ENCODE measurements around the gene FUS.
"Not testable (repeated sequence)": the region's sequence is repeated elsewhere in the genome, so short reads cannot be mapped to it uniquely, and the experiment has no call there.

Gene FUS

GRCh38 chr16:31148281-31148728 is 31.6 kb upstream of the FUS start:
- Histone ChIP-seq H3K36me3 (ENCODE audit: control insufficient read depth, insufficient read depth, low read length) (no peaks in the 10 kb centered on the region), H3K9me3 (ENCODE audit: control insufficient read depth, low read length) (no peaks in the 10 kb centered on the region), H3K27me3 (ENCODE audit: control insufficient read depth, insufficient read depth, low read length) (peaks cover 7% of the 10 kb centered on the region), H3K4me3 (ENCODE audit: low read length) (no peak overlapping the region), H3K9ac (ENCODE audit: low read length) (no peak overlapping the region), H3K4me1 (ENCODE audit: control insufficient read depth, insufficient read depth, low read length) (peaks cover 14% of the 10 kb centered on the region)

GRCh38 chr16:31148896-31149295 is 31.0 kb upstream of the FUS start:
- H3K9ac ChIP-seq (ENCODE audit: low read length), result no peak overlapping the region
- H3K36me3 ChIP-seq (ENCODE audit: control insufficient read depth, insufficient read depth, low read length), result no peaks in the 10 kb centered on the region
- no peak overlapping the region for H3K4me3 ChIP-seq (ENCODE audit: low read length)
- H3K9me3 ChIP-seq (ENCODE audit: control insufficient read depth, low read length), result no peaks in the 10 kb centered on the region
- peaks cover 7% of the 10 kb centered on the region for H3K27me3 ChIP-seq (ENCODE audit: control insufficient read depth, insufficient read depth, low read length)
- H3K4me1 ChIP-seq (ENCODE audit: control insufficient read depth, insufficient read depth, low read length), result peaks cover 14% of the 10 kb centered on the region

- Histone ChIP-seq H3K9me3 (ENCODE audit: control insufficient read depth, low read length) (no peaks in the 10 kb centered on the region), H3K27me3 (ENCODE audit: control insufficient read depth, insufficient read depth, low read length) (peaks cover 7% of the 10 kb centered on the region), H3K4me3 (ENCODE audit: low read length) (no peak overlapping the region), H3K4me1 (ENCODE audit: control insufficient read depth, insufficient read depth, low read length) (peaks cover 14% of the 10 kb centered on the region), H3K36me3 (ENCODE audit: control insufficient read depth, insufficient read depth, low read length) (no peaks in the 10 kb centered on the region), H3K9ac (ENCODE audit: low read length) (no peak overlapping the region)
Measured at GRCh38 chr16:31149332-31149731, 30.6 kb upstream of the FUS start.

GRCh38 chr16:31149894-31150890 is 29.7 kb upstream of the FUS start, which contains the start of gene PRSS36:
Gene PRSS36, minus strand, starts transcription at chr16:31150066. Its CDS starts 31 bp downstream, at chr16:31150035.
- H3K27me3 ChIP-seq (ENCODE audit: control insufficient read depth, insufficient read depth, low read length), result peaks cover 7% of the 10 kb centered on the region
- peaks cover 14% of the 10 kb centered on the region for H3K4me1 ChIP-seq (ENCODE audit: control insufficient read depth, insufficient read depth, low read length)
- H3K4me3 ChIP-seq (ENCODE audit: low read length), result no peak within 1 kb of the TSS
- no peaks in the 10 kb centered on the region for H3K9me3 ChIP-seq (ENCODE audit: control insufficient read depth, low read length)
- no peak within 1 kb of the TSS for H3K9ac ChIP-seq (ENCODE audit: low read length)
- no peaks in the 10 kb centered on the region for H3K36me3 ChIP-seq (ENCODE audit: control insufficient read depth, insufficient read depth, low read length)

GRCh38 chr16:31150976-31151375 is 29.0 kb upstream of the FUS start:
- H3K4me3 ChIP-seq (ENCODE audit: low read length); H3K9me3 ChIP-seq (ENCODE audit: control insufficient read depth, low read length); H3K9ac ChIP-seq (ENCODE audit: low read length); H3K27me3 ChIP-seq (ENCODE audit: control insufficient read depth, insufficient read depth, low read length); H3K36me3 ChIP-seq (ENCODE audit: control insufficient read depth, insufficient read depth, low read length): not testable (repeated sequence)
- peaks cover 14% of the 10 kb centered on the region for H3K4me1 ChIP-seq (ENCODE audit: control insufficient read depth, insufficient read depth, low read length)

GRCh38 chr16:31157136-31157535 is 22.8 kb upstream of the FUS start:
- Histone ChIP-seq H3K27me3 (ENCODE audit: control insufficient read depth, insufficient read depth, low read length) (no peaks in the 10 kb centered on the region), H3K4me1 (ENCODE audit: control insufficient read depth, insufficient read depth, low read length) (no peaks in the 10 kb centered on the region), H3K36me3 (ENCODE audit: control insufficient read depth, insufficient read depth, low read length) (no peaks in the 10 kb centered on the region), H3K9ac (ENCODE audit: low read length) (no peak overlapping the region), H3K4me3 (ENCODE audit: low read length) (no peak overlapping the region), H3K9me3 (ENCODE audit: control insufficient read depth, low read length) (no peaks in the 10 kb centered on the region)

GRCh38 chr16:31167315-31167714 is 12.6 kb upstream of the FUS start:
- H3K4me1 ChIP-seq (ENCODE audit: control insufficient read depth, insufficient read depth, low read length), result no peaks in the 10 kb centered on the region
- H3K4me3 ChIP-seq (ENCODE audit: low read length), result no peak overlapping the region
- H3K9me3 ChIP-seq (ENCODE audit: control insufficient read depth, low read length), result no peaks in the 10 kb centered on the region
- no peaks in the 10 kb centered on the region for H3K36me3 ChIP-seq (ENCODE audit: control insufficient read depth, insufficient read depth, low read length)
- no peak overlapping the region for H3K9ac ChIP-seq (ENCODE audit: low read length)
- H3K27me3 ChIP-seq (ENCODE audit: control insufficient read depth, insufficient read depth, low read length), result no peaks in the 10 kb centered on the region

- Histone ChIP-seq H3K4me1 (ENCODE audit: control insufficient read depth, insufficient read depth, low read length) (no peaks in the 10 kb centered on the region), H3K27me3 (ENCODE audit: control insufficient read depth, insufficient read depth, low read length) (no peaks in the 10 kb centered on the region), H3K4me3 (ENCODE audit: low read length) (no peak overlapping the region), H3K9ac (ENCODE audit: low read length) (no peak overlapping the region), H3K36me3 (ENCODE audit: control insufficient read depth, insufficient read depth, low read length) (no peaks in the 10 kb centered on the region), H3K9me3 (ENCODE audit: control insufficient read depth, low read length) (no peaks in the 10 kb centered on the region)
Measured at GRCh38 chr16:31168848-31169247, 11.1 kb upstream of the FUS start.

- not testable (repeated sequence) for H3K4me1 ChIP-seq (ENCODE audit: control insufficient read depth, insufficient read depth, low read length)
Measured at GRCh38 chr16:31170048-31170447, 9.9 kb upstream of the FUS start.

GRCh38 chr16:31177136-31177535 is 2.8 kb upstream of the FUS start:
- Histone ChIP-seq H3K9ac (ENCODE audit: low read length) (no peak overlapping the region), H3K4me3 (ENCODE audit: low read length) (no peak overlapping the region), H3K4me1 (ENCODE audit: control insufficient read depth, insufficient read depth, low read length) (peaks cover 7% of the 10 kb centered on the region), H3K27me3 (ENCODE audit: control insufficient read depth, insufficient read depth, low read length) (no peaks in the 10 kb centered on the region), H3K9me3 (ENCODE audit: control insufficient read depth, low read length) (no peaks in the 10 kb centered on the region), H3K36me3 (ENCODE audit: control insufficient read depth, insufficient read depth, low read length) (no peaks in the 10 kb centered on the region)

More at GRCh38 chr16:31170048-31170447, 9.9 kb upstream of the FUS start:
- not testable (repeated sequence) for H3K36me3 ChIP-seq (ENCODE audit: control insufficient read depth, insufficient read depth, low read length); H3K9ac ChIP-seq (ENCODE audit: low read length); H3K9me3 ChIP-seq (ENCODE audit: control insufficient read depth, low read length); H3K27me3 ChIP-seq (ENCODE audit: control insufficient read depth, insufficient read depth, low read length); H3K4me3 ChIP-seq (ENCODE audit: low read length)

- Histone ChIP-seq H3K9me3 (ENCODE audit: control insufficient read depth, low read length) (no peaks in the 10 kb centered on the region), H3K9ac (ENCODE audit: low read length) (peak overlapping the region; percentile 91), H3K36me3 (ENCODE audit: control insufficient read depth, insufficient read depth, low read length) (no peaks in the 10 kb centered on the region), H3K4me1 (ENCODE audit: control insufficient read depth, insufficient read depth, low read length) (peaks cover 14% of the 10 kb centered on the region), H3K4me3 (ENCODE audit: low read length) (peak overlapping the region; percentile 65), H3K27me3 (ENCODE audit: control insufficient read depth, insufficient read depth, low read length) (no peaks in the 10 kb centered on the region)
Measured at GRCh38 chr16:31179219-31179746, 656 bp upstream of the FUS start.

- H3K4me3 ChIP-seq (ENCODE audit: low read length), result peak overlapping the region; percentile 65
- no peaks in the 10 kb centered on the region for H3K27me3 ChIP-seq (ENCODE audit: control insufficient read depth, insufficient read depth, low read length)
- no peaks in the 10 kb centered on the region for H3K36me3 ChIP-seq (ENCODE audit: control insufficient read depth, insufficient read depth, low read length)
- H3K4me1 ChIP-seq (ENCODE audit: control insufficient read depth, insufficient read depth, low read length), result peaks cover 14% of the 10 kb centered on the region
- H3K9me3 ChIP-seq (ENCODE audit: control insufficient read depth, low read length), result no peaks in the 10 kb centered on the region
- peak overlapping the region; percentile 91 for H3K9ac ChIP-seq (ENCODE audit: low read length)
Measured at GRCh38 chr16:31181102-31181830, 1.3 kb downstream of the FUS start.

Data from mucosa of stomach (tissue), 1 donor.